PC-9 (cell line): ENCODE data around the gene KIAA1671.

ENCODE experiments used
- EZH2 ChIP-seq: fragments of 200-600 bp; sonication (generic); IDR thresholded peaks from 2 replicates; pipeline ENCODE4 v1.8.0; 2017; ENCODE audit warnings: antibody characterized with exemption, low read depth
- TF ChIP-seq, protein P1 (sequence below): fragments of 200-600 bp; sonication (generic); conservative IDR thresholded peaks from 2 replicates; pipeline ENCODE4 v1.6.1; 2017; ENCODE audit warnings: mixed run types, antibody characterized with exemption, mild to moderate bottlenecking, moderate library complexity

DNA sequence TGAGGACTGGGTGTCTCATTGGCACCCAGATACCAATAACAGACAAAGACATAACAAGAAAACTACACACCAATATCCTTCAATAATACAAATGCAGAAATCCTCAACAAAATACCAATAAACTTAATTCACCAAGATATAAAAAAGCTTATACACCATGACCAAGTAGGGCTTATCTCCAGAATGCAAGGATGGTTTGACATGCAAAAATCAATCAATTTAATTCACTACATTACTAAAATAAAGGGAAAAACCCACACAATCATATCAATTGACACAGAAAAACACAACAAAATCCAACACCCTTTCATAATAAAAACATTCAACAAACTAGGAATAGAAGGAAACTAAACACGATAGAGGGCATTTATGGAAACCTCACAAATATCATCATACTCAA, 46.6 kb upstream of the KIAA1671 start:
- TF ChIP-seq, protein P1, sequence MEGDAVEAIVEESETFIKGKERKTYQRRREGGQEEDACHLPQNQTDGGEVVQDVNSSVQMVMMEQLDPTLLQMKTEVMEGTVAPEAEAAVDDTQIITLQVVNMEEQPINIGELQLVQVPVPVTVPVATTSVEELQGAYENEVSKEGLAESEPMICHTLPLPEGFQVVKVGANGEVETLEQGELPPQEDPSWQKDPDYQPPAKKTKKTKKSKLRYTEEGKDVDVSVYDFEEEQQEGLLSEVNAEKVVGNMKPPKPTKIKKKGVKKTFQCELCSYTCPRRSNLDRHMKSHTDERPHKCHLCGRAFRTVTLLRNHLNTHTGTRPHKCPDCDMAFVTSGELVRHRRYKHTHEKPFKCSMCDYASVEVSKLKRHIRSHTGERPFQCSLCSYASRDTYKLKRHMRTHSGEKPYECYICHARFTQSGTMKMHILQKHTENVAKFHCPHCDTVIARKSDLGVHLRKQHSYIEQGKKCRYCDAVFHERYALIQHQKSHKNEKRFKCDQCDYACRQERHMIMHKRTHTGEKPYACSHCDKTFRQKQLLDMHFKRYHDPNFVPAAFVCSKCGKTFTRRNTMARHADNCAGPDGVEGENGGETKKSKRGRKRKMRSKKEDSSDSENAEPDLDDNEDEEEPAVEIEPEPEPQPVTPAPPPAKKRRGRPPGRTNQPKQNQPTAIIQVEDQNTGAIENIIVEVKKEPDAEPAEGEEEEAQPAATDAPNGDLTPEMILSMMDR: no peak
- no peak for TF ChIP-seq EZH2
